IgD-negative memory B cell (primary cell): ENCODE measurements around the gene RHBDD3. TPM values are rescaled to one million over a fixed set of nuclear protein-coding genes. Genes with fewer than 3 reads are reported as not detected.

Source experiments
- H3K27ac Mint-ChIP-seq, 3 donors: one replicate each; pipeline ENCODE4 v1.8.0; 2020 to 2022; ENCODE audit warnings: mild to moderate bottlenecking in 3 of 3, mixed read lengths in 3 of 3, moderate library complexity in 1 of 3
- H3K27me3 Mint-ChIP-seq: one replicate; pipeline ENCODE4 v1.8.0; 2021; ENCODE audit warnings: mixed read lengths
- H3K36me3 Mint-ChIP-seq: one replicate; pipeline ENCODE4 v1.8.0; 2020; ENCODE audit warnings: mild to moderate bottlenecking, mixed read lengths
- H3K4me1 Mint-ChIP-seq, 3 donors: one replicate each; pipeline ENCODE4 v1.8.0; 2020 to 2022; ENCODE audit warnings: mixed read lengths in 3 of 3, mild to moderate bottlenecking in 1 of 3
- H3K4me3 Mint-ChIP-seq, 4 donors: one replicate each; pipeline ENCODE4 v1.8.0; 2020 to 2022; ENCODE audit warnings: mild to moderate bottlenecking in 4 of 4, mixed read lengths in 4 of 4, moderate library complexity in 3 of 4
- H3K9me3 Mint-ChIP-seq, 3 donors: one replicate each; pipeline ENCODE4 v1.8.0; 2020 to 2021; ENCODE audit warnings: mixed read lengths in 3 of 3, mild to moderate bottlenecking in 1 of 3
- polyA plus RNA-seq: library from polyadenylated mRNA; unstranded; fragments of 300-500 nt; fragmentation: Illumina TruSeq; gene quantifications from one replicate; pipeline ENCODE4 v1.2.3, GENCODE V29; 2021

RHBDD3 gene
- polyA plus RNA-seq, 1 donor from 2014 or later, result 9.7 TPM

- peaks cover 0 to 6% (median 4%) of the 10 kb centered on the region in 3 donors for H3K4me1 Mint-ChIP-seq
These were observed 31.5 kb upstream of the RHBDD3 start for GRCh38 chr22:29299136-29299900.

GRCh38 chr22:29298641-29299040, 30.9 kb upstream of the RHBDD3 start:
- peak overlapping the region in 1 of 3 donors; percentile 90 for H3K27ac Mint-ChIP-seq
- peaks cover 5% of the 10 kb centered on the region for H3K36me3 Mint-ChIP-seq

More at GRCh38 chr22:29299136-29299900, 31.5 kb upstream of the RHBDD3 start:
- no peak overlapping the region for H3K4me3 Mint-ChIP-seq
- peak overlapping the region in 1 of 3 donors; percentile 90 for H3K27ac Mint-ChIP-seq
- H3K36me3 Mint-ChIP-seq, result peaks cover 5% of the 10 kb centered on the region
- no peaks in the 10 kb centered on the region for H3K9me3 Mint-ChIP-seq
- H3K27me3 Mint-ChIP-seq, result peaks cover 3% of the 10 kb centered on the region

GRCh38 chr22:29292379-29292778, 24.6 kb upstream of the RHBDD3 start:
- Mint-ChIP-seq H3K27me3 (no peaks in the 10 kb centered on the region), H3K9me3 (no peaks in the 10 kb centered on the region), H3K27ac (peak overlapping the region in 1 of 3 donors; percentile 4), H3K4me3 (no peak overlapping the region), H3K36me3 (peaks cover 8% of the 10 kb centered on the region), H3K4me1 (peaks cover 0 to 4% (median 2%) of the 10 kb centered on the region in 3 donors)

More at GRCh38 chr22:29298641-29299040, 30.9 kb upstream of the RHBDD3 start:
- H3K27me3 Mint-ChIP-seq, result no peaks in the 10 kb centered on the region
- H3K4me3 Mint-ChIP-seq, result no peak overlapping the region
- H3K9me3 Mint-ChIP-seq, result no peaks in the 10 kb centered on the region
- peaks cover 0 to 6% (median 0%) of the 10 kb centered on the region in 3 donors for H3K4me1 Mint-ChIP-seq

GRCh38 chr22:29291215-29291614, 23.4 kb upstream of the RHBDD3 start:
- peaks cover 9% of the 10 kb centered on the region for H3K36me3 Mint-ChIP-seq
- H3K9me3 Mint-ChIP-seq, result no peaks in the 10 kb centered on the region
- peaks cover 0 to 5% (median 4%) of the 10 kb centered on the region in 3 donors for H3K4me1 Mint-ChIP-seq
- H3K27me3 Mint-ChIP-seq, result no peaks in the 10 kb centered on the region
- H3K4me3 Mint-ChIP-seq, result no peak overlapping the region
- H3K27ac Mint-ChIP-seq, result peak overlapping the region in 1 of 3 donors; percentile 82

GRCh38 chr22:29290061-29290460, 22.3 kb upstream of the RHBDD3 start:
- Mint-ChIP-seq H3K27me3 (no peaks in the 10 kb centered on the region), H3K36me3 (peaks cover 11% of the 10 kb centered on the region), H3K27ac (no peak overlapping the region), H3K9me3 (no peaks in the 10 kb centered on the region), H3K4me1 (peaks cover 0 to 7% (median 7%) of the 10 kb centered on the region in 3 donors), H3K4me3 (no peak overlapping the region)

- Mint-ChIP-seq H3K36me3 (peaks cover 11% of the 10 kb centered on the region), H3K4me3 (no peak overlapping the region), H3K27ac (peak overlapping the region in 1 of 3 donors; percentile 72), H3K4me1 (peaks cover 0 to 11% (median 7%) of the 10 kb centered on the region in 3 donors), H3K27me3 (no peaks in the 10 kb centered on the region), H3K9me3 (no peaks in the 10 kb centered on the region)
These were observed 21.1 kb upstream of the RHBDD3 start for GRCh38 chr22:29288837-29289236.

- Mint-ChIP-seq H3K9me3 (no peaks in the 10 kb centered on the region), H3K27ac (peak overlapping the region in 2 of 3 donors; percentile 10 to 67), H3K4me3 (no peak overlapping the region), H3K27me3 (no peaks in the 10 kb centered on the region), H3K36me3 (peaks cover 6% of the 10 kb centered on the region), H3K4me1 (peaks cover 0 to 9% (median 8%) of the 10 kb centered on the region in 3 donors)
These were observed 16.4 kb upstream of the RHBDD3 start for GRCh38 chr22:29284196-29284595.

GRCh38 chr22:29277927-29278326, 10.1 kb upstream of the RHBDD3 start:
- Mint-ChIP-seq H3K9me3 (no peaks in the 10 kb centered on the region), H3K4me1 (peaks cover 6 to 36% (median 26%) of the 10 kb centered on the region in 3 donors), H3K27ac (peak overlapping the region in 2 of 3 donors; percentile 59 to 67), H3K36me3 (peaks cover 1% of the 10 kb centered on the region), H3K27me3 (no peaks in the 10 kb centered on the region), H3K4me3 (no peak overlapping the region)

GRCh38 chr22:29275819-29276565, 8.2 kb upstream of the RHBDD3 start:
- no peaks in the 10 kb centered on the region for H3K36me3 Mint-ChIP-seq
- H3K4me3 Mint-ChIP-seq, result peak overlapping the region in 1 of 4 donors; percentile 20
- no peaks in the 10 kb centered on the region for H3K9me3 Mint-ChIP-seq
- no peaks in the 10 kb centered on the region for H3K27me3 Mint-ChIP-seq
- peak overlapping the region in 1 of 3 donors; percentile 40 for H3K27ac Mint-ChIP-seq
- peaks cover 18 to 51% (median 45%) of the 10 kb centered on the region in 3 donors for H3K4me1 Mint-ChIP-seq

GRCh38 chr22:29275167-29275566, 7.4 kb upstream of the RHBDD3 start:
- H3K9me3 Mint-ChIP-seq, result no peaks in the 10 kb centered on the region
- H3K27ac Mint-ChIP-seq, result no peak overlapping the region
- no peaks in the 10 kb centered on the region for H3K27me3 Mint-ChIP-seq
- H3K36me3 Mint-ChIP-seq, result no peaks in the 10 kb centered on the region
- H3K4me3 Mint-ChIP-seq, result no peak overlapping the region
- peaks cover 26 to 59% (median 53%) of the 10 kb centered on the region in 3 donors for H3K4me1 Mint-ChIP-seq

- no peaks in the 10 kb centered on the region for H3K9me3 Mint-ChIP-seq
- no peaks in the 10 kb centered on the region for H3K27me3 Mint-ChIP-seq
- peaks cover 29 to 75% (median 59%) of the 10 kb centered on the region in 3 donors for H3K4me1 Mint-ChIP-seq
- peak overlapping the region in 3 of 4 donors; percentile 2 to 90 (median 43) for H3K4me3 Mint-ChIP-seq
- H3K36me3 Mint-ChIP-seq, result peaks cover 5% of the 10 kb centered on the region
- H3K27ac Mint-ChIP-seq, result peak overlapping the region in 1 of 3 donors; percentile 17
These were observed 4.8 kb upstream of the RHBDD3 start for GRCh38 chr22:29272624-29273023.

- Mint-ChIP-seq H3K36me3 (peaks cover 8% of the 10 kb centered on the region), H3K4me1 (peaks cover 34 to 71% (median 55%) of the 10 kb centered on the region in 3 donors), H3K27me3 (no peaks in the 10 kb centered on the region), H3K27ac (peak overlapping the region; percentile 34 to 99 (median 98)), H3K9me3 (no peaks in the 10 kb centered on the region), H3K4me3 (peak overlapping the region; percentile 94 to 99 (median 98))
These were observed 2.9 kb upstream of the RHBDD3 start for GRCh38 chr22:29270475-29271271.

- Mint-ChIP-seq H3K4me1 (peaks cover 34 to 69% (median 53%) of the 10 kb centered on the region in 3 donors), H3K27ac (peak overlapping the region; percentile 98 to 100 (median 99)), H3K27me3 (no peaks in the 10 kb centered on the region), H3K4me3 (peak overlapping the region; percentile 94 to 99 (median 98)), H3K36me3 (peaks cover 8% of the 10 kb centered on the region), H3K9me3 (no peaks in the 10 kb centered on the region)
These were observed 2.1 kb upstream of the RHBDD3 start for GRCh38 chr22:29269731-29270474.

GRCh38 chr22:29269230-29269604, 1.4 kb upstream of the RHBDD3 start:
- H3K9me3 Mint-ChIP-seq, result no peaks in the 10 kb centered on the region
- peak overlapping the region; percentile 94 to 99 (median 98) for H3K4me3 Mint-ChIP-seq
- H3K36me3 Mint-ChIP-seq, result peaks cover 8% of the 10 kb centered on the region
- H3K4me1 Mint-ChIP-seq, result peaks cover 33 to 62% (median 49%) of the 10 kb centered on the region in 3 donors
- peak overlapping the region; percentile 98 to 100 (median 99) for H3K27ac Mint-ChIP-seq
- no peaks in the 10 kb centered on the region for H3K27me3 Mint-ChIP-seq
